Measurements from ENCODE around the gene FN1.

The FN1 gene

GRCh38 chr2:215365184-215365658, 70.6 kb downstream of the FN1 start:
- DNase-seq (ENCODE audit: low read depth) = peak; percentile 22

GRCh38 chr2:215364157-215365155, 71.4 kb downstream of the FN1 start:
- peak; percentile 31 for DNase-seq (ENCODE audit: low read depth)

GRCh38 chr2:215363461-215364156, 72.3 kb downstream of the FN1 start:
- DNase-seq (ENCODE audit: low read depth) = peak; percentile 38

- no peak for DNase-seq (ENCODE audit: low read depth)
These were observed 72.8 kb downstream of the FN1 start for GRCh38 chr2:215363039-215363438.

GRCh38 chr2:215362562-215362904, 73.3 kb downstream of the FN1 start:
- DNase-seq (ENCODE audit: low read depth) = no peak

GRCh38 chr2:215361876-215362561, 73.8 kb downstream of the FN1 start:
- peak; percentile 27 for DNase-seq (ENCODE audit: low read depth)

GRCh38 chr2:215361211-215361875, 74.5 kb downstream of the FN1 start:
- peak; percentile 15 for DNase-seq (ENCODE audit: low read depth)

GRCh38 chr2:215360596-215360995, 75.3 kb downstream of the FN1 start:
- peak; percentile 3 for DNase-seq (ENCODE audit: low read depth)

GRCh38 chr2:215360059-215360458, 75.8 kb downstream of the FN1 start:
- peak; percentile 18 for DNase-seq (ENCODE audit: low read depth)

GRCh38 chr2:215359576-215359922, 76.3 kb downstream of the FN1 start:
- DNase-seq (ENCODE audit: low read depth) = no peak

- DNase-seq (ENCODE audit: low read depth) = peak; percentile 52
These were observed 76.8 kb downstream of the FN1 start for GRCh38 chr2:215358891-215359575.

- DNase-seq (ENCODE audit: low read depth) = peak; percentile 40
These were observed 77.5 kb downstream of the FN1 start for GRCh38 chr2:215358312-215358845.

GRCh38 chr2:215357660-215358059, 78.2 kb downstream of the FN1 start:
- peak; percentile 42 for DNase-seq (ENCODE audit: low read depth)

GRCh38 chr2:215356948-215357461, 78.9 kb downstream of the FN1 start:
- peak; percentile 65 for DNase-seq (ENCODE audit: low read depth)

- no peak for DNase-seq (ENCODE audit: low read depth)
These were observed 79.4 kb downstream of the FN1 start for GRCh38 chr2:215356334-215356947.

- peak; percentile 50 for DNase-seq (ENCODE audit: low read depth)
These were observed 80.1 kb downstream of the FN1 start for GRCh38 chr2:215355801-215356200.

- peak; percentile 56 for DNase-seq (ENCODE audit: low read depth)
These were observed 80.8 kb downstream of the FN1 start for GRCh38 chr2:215354771-215355695.

- DNase-seq (ENCODE audit: low read depth) = no peak
These were observed 83.3 kb downstream of the FN1 start for GRCh38 chr2:215352602-215353001.

- DNase-seq (ENCODE audit: low read depth) = no peak
These were observed 88.0 kb downstream of the FN1 start for GRCh38 chr2:215347878-215348277.

All from EH (cell line).